Adrenal gland (tissue), 12 donors: ENCODE results near the gene TMEM213. TPM values are rescaled to one million over a fixed set of nuclear protein-coding genes. Genes with fewer than 3 reads are reported as not detected.
A peak's percentile ranks its signal among the peaks of the same experiment; 100 is the strongest.

Experiments used
- DNase-seq, 7 donors: peaks; one replicate each; pipeline ENCODE4 v3.0.0-alpha.2; 2019 to 2020
- H3K27ac ChIP-seq, 5 donors: fragments of 200-600 bp; sonication (generic) in 4 of 5; 1 replicate in 3 of 5; 2 replicates in 2 of 5; pipeline versions ENCODE4 v1.5.1 to v1.8.0; 2016 to 2020; ENCODE audit warnings: mild to moderate bottlenecking in 1 of 5
- H3K27me3 ChIP-seq: fragments of 200-600 bp; 2 replicates; pipeline ENCODE4 v1.8.0; 2021
- H3K36me3 ChIP-seq, 2 donors: fragments of 200-600 bp; replicated peaks in 1 of 2; 1 replicate in 1 of 2; 2 replicates in 1 of 2; pipeline versions ENCODE4 v1.5.1 to v1.8.0; 2018 to 2022
- H3K4me1 ChIP-seq, 2 donors: fragments of 200-600 bp; replicated peaks in 1 of 2; 1 replicate in 1 of 2; 2 replicates in 1 of 2; pipeline versions ENCODE4 v1.5.1 to v1.8.0; 2018 to 2021
- H3K4me3 ChIP-seq, 4 donors: fragments of 200-600 bp; sonication (generic) in 3 of 4; one replicate each; pipeline ENCODE4 v1.5.1; 2016 to 2018
- H3K9me3 ChIP-seq, 3 donors: fragments of 200-600 bp; sonication (generic) in 1 of 3; replicated peaks in 1 of 3; 1 replicate in 2 of 3; 2 replicates in 1 of 3; pipeline versions ENCODE4 v1.5.1 to v1.8.0; 2016 to 2021
- POLR2A ChIP-seq, 2 donors: fragments of 450-650 bp; IDR thresholded peaks; one replicate each; pipeline ENCODE4 v1.6.1; 2017; ENCODE audit warnings: antibody characterized with exemption in 2 of 2, mild to moderate bottlenecking in 2 of 2, moderate library complexity in 1 of 2
- WGBS, 4 donors: extraction: QIAGEN DNeasy Blood & Tissue Kit in 2 of 4; methylation state at CpG; one replicate each; pipeline versions ENCODE4 v1.1.5 to v1.1.7; 2013 to 2017; 5-methylcytosine and 5-hydroxymethylcytosine counted together
- intact Hi-C, 2 donors: fragments of 100-400 bp; cut with DNase I; formaldehyde crosslinking; loops; one replicate each; pipeline versions ENCODE4 v1.14.1 to v1.15.0; 2022 to 2023
- polyA plus RNA-seq, 3 donors: library from polyadenylated mRNA; stranded (reverse); fragments of 200-250 nt in 2 of 3; fragments of 350-450 nt in 1 of 3; fragmentation: Illumina TruSeq in 1 of 3; extraction: RNeasy Lipid Tissue Mini Kit (QIAGEN cat#74804) in 1 of 3; gene quantifications; one replicate each; pipeline ENCODE4 v1.2.3, GENCODE V29; 2013 to 2014
- total RNA-seq, 9 donors: library from RNA; depleted of rRNA in 4 of 9; stranded (reverse); fragments of >200 nt in 4 of 9; fragments of 120-200 nt in 1 of 9; fragmentation: NEBNext Ultra II Directional in 1 of 9; extraction: Animal tissue kit (Norgen Biotek cat#: 25700) in 1 of 9; gene quantifications; one replicate each; pipeline versions ENCODE4 v1.1.0 to v1.2.4, GENCODE V29; 2013 to 2023
- TF ChIP-seq, protein P1 (sequence below), 6 experiments: fragments of 450-650 bp in 4 of 6; fragments of 200-600 bp in 2 of 6; sonication (generic) in 1 of 6; IDR thresholded peaks; 1 replicate in 5 of 6; 2 replicates in 1 of 6; pipeline versions ENCODE4 v1.5.1 to v1.8.0; 2016 to 2021; ENCODE audit warnings: antibody characterized with exemption in 6 of 6, mild to moderate bottlenecking in 2 of 6, moderate library complexity in 1 of 6
- donor health status: healthy with polysubstance abuse.
- donor health status: Bipolar disorder and iron deficiency.
- donor health status: DM: yes; HTN: yes; CAD: no.
- donor health status: DM: no; HTN: no; CAD: no.
- donor health status: DM: no; HTN: no; CAD: no.
- donor health status: DM: yes; HTN: yes; CAD: no.

TMEM213 gene
- total and polyA plus RNA-seq, 12 donors = not detected

DNA sequence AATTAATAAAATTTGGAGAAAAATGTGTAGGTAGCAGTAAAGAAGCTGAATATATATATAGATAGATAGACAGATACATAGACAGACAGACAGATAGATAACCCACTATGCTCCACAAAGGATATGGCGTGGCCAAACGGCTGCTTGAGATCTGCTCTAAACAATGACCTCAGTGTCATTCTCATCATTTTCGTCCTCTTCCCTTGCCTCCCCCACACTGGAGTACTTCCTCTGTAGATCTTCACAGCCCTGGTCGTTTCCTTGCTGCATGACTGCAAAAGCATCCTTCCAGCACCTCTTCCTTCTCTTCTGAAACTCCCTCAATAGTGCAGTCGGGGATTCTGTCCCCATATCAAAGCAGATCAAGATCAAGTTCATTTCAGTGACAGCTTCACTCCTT is 35.8 kb downstream of the TMEM213 start:
- Histone ChIP-seq H3K4me1 (no peaks in the 10 kb centered on the region), H3K27me3 (no peaks in the 10 kb centered on the region), H3K36me3 (no peaks in the 10 kb centered on the region), H3K9me3 (no peaks in the 10 kb centered on the region), H3K27ac (no peak overlapping the region), H3K4me3 (no peak overlapping the region)
- DNase-seq = no peak
- WGBS, 4 donors = 70 to 77% (median 72%) methylated on average over 5 of the region's 5 CpGs
- TF ChIP-seq POLR2A (IDR thresholded peaks at IDR 0.05) = no peak
- TF ChIP-seq, protein P1, sequence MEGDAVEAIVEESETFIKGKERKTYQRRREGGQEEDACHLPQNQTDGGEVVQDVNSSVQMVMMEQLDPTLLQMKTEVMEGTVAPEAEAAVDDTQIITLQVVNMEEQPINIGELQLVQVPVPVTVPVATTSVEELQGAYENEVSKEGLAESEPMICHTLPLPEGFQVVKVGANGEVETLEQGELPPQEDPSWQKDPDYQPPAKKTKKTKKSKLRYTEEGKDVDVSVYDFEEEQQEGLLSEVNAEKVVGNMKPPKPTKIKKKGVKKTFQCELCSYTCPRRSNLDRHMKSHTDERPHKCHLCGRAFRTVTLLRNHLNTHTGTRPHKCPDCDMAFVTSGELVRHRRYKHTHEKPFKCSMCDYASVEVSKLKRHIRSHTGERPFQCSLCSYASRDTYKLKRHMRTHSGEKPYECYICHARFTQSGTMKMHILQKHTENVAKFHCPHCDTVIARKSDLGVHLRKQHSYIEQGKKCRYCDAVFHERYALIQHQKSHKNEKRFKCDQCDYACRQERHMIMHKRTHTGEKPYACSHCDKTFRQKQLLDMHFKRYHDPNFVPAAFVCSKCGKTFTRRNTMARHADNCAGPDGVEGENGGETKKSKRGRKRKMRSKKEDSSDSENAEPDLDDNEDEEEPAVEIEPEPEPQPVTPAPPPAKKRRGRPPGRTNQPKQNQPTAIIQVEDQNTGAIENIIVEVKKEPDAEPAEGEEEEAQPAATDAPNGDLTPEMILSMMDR (IDR thresholded peaks at IDR 0.05) = no peak
- intact Hi-C loops = no loop called here

DNA sequence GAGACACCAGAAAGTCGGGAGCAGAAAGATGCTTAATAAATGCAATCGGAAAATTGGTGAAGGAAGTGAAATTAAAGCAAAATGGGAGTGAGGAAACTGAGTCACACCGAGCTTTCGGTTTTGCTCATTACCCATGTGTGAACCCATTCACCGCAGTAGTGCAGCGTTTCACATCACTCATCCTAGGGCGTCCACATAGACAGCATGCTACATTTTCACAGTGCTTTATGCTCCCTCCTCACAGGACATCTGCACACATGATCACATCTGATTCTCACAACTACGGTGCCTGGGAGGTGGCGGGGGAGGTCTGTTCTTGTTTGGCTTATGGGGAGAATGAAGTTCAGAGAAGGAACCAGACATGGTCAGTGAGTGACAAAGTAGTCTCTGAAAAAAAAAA is 36.8 kb downstream of the TMEM213 start:
- WGBS, 4 donors = 92 to 97% (median 96%) methylated on average over 9 of the region's 9 CpGs
- TF ChIP-seq, protein P1 (IDR thresholded peaks at IDR 0.05) = no peak
- no peak for TF ChIP-seq POLR2A (IDR thresholded peaks at IDR 0.05)
- H3K4me3 ChIP-seq = no peak overlapping the region
- H3K27me3 ChIP-seq = no peaks in the 10 kb centered on the region
- no peaks in the 10 kb centered on the region for H3K9me3 ChIP-seq
- H3K36me3 ChIP-seq = no peaks in the 10 kb centered on the region
- intact Hi-C loops = no loop called here
- DNase-seq = no peak
- no peak overlapping the region for H3K27ac ChIP-seq
- no peaks in the 10 kb centered on the region for H3K4me1 ChIP-seq

DNA sequence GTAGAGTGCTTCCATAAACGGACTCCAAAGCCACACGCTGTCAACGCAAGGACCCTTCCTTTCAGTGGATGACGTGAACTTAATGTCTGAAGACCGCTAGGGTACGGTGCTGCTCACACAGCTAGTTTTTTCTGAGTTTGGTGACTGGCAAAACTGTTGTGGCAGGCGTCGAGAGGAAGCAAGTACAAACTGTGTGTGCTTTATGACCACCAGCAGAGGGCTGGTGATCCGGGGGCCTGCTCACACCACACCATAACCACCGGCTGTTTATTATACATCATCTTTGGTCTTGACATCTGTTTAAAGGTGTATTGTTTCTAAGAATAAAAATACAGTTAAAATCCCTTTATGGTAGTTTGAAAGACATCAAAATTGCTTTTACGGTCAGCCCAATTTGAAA is 37.3 kb downstream of the TMEM213 start:
- H3K27me3 ChIP-seq = no peaks in the 10 kb centered on the region
- intact Hi-C loops = no loop called here
- 91 to 97% (median 95%) methylated on average over 11 of the region's 11 CpGs for WGBS, 4 donors
- no peak overlapping the region for H3K27ac ChIP-seq
- no peaks in the 10 kb centered on the region for H3K9me3 ChIP-seq
- H3K36me3 ChIP-seq = no peaks in the 10 kb centered on the region
- no peak overlapping the region for H3K4me3 ChIP-seq
- no peaks in the 10 kb centered on the region for H3K4me1 ChIP-seq
- DNase-seq = no peak
- TF ChIP-seq, protein P1 (IDR thresholded peaks at IDR 0.05) = no peak
- TF ChIP-seq POLR2A (IDR thresholded peaks at IDR 0.05) = no peak

DNA sequence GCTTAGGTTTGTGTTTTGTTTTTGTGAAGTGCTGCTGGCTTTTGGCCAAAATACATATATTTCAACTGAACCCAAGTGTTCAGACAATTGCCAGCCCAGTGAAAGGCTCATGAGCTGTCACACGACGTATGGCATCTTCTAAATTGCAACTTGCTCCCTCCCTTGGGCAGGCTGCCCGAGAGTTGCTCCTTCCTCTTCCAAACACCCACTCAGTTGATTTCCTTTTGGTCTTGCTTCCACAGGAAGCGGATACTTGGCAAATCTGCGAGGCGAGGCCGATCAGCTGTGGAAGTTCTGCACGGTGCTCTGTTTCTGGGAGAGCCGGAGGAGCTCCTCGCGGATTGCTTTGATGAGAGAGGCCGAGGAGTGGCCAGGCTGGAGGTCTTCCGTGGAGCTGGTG is 39.8 kb downstream of the TMEM213 start:
- Histone ChIP-seq H3K4me3 (no peak overlapping the region), H3K27me3 (no peaks in the 10 kb centered on the region), H3K27ac (no peak overlapping the region), H3K9me3 (no peaks in the 10 kb centered on the region), H3K4me1 (no peaks in the 10 kb centered on the region), H3K36me3 (no peaks in the 10 kb centered on the region)
- no peak for TF ChIP-seq POLR2A (IDR thresholded peaks at IDR 0.05)
- TF ChIP-seq, protein P1 (IDR thresholded peaks at IDR 0.05) = no peak
- intact Hi-C loops = no loop called here
- WGBS, 4 donors = 64 to 78% (median 68%) methylated on average over 13 of the region's 13 CpGs
- DNase-seq = peak in 5 of 7 donors; percentile 11 to 58 (median 29)
